Measurements from ENCODE around the gene RPS29. TPM values are rescaled to one million over a fixed set of nuclear protein-coding genes. Genes with fewer than 3 reads are reported as not detected.

Gene RPS29
- total RNA-seq: 3,259 and 3,732 TPM in 2 replicates

- no peaks in the 10 kb centered on the region for H3K9me3 Mint-ChIP-seq
- ChIA-PET POLR2A (interaction anchor here (0.7 to 6.6 kb wide), 16 partner anchors 11 to 1237 kb away, joined by 3 to 211 read pairs (median 6); partner anchors contain the start of genes DMAC2L, DNAAF2, KLHDC1 and KLHDC2), CTCF (interaction anchor here (0.9 to 3.5 kb wide), 9 partner anchors 9 to 266 kb away, joined by 4 to 32 read pairs (median 11); partner anchors contain the start of genes DNAAF2, LRR1, MGAT2 and NEMF)
- DNase-seq (peak; percentile 94), ATAC-seq (ENCODE audit: low read depth) (peak; percentile 82)
- H3K27me3 Mint-ChIP-seq: no peaks in the 10 kb centered on the region
- peaks cover 53% of the 10 kb centered on the region for H3K4me1 Mint-ChIP-seq
- TF ChIP-seq CTCF (IDR thresholded peaks at IDR 0.05): no peak
- intact Hi-C loops (cut with micrococcal nuclease): loop anchor here (1.0 to 10.0 kb wide), 9 partner anchors 12 to 1659 kb away; partner anchors contain the start of genes DMAC2L, KLHDC1, KLHDC2 and L2HGDH
- H3K36me3 Mint-ChIP-seq (ENCODE audit: low read depth): peaks cover 52% of the 10 kb centered on the region
- peak within 1 kb of the TSS; percentile 98 for H3K4me3 Mint-ChIP-seq
- H3K27ac Mint-ChIP-seq: peak within 1 kb of the TSS; percentile 99
Observed at GRCh38 chr14:49585803-49586672, at the start of gene RPS29. RPS29 (minus strand) TSS chr14:49586380; CDS start chr14:49586346, 34 bp downstream.

GRCh38 chr14:49634547-49635334 lies 48.6 kb upstream of the RPS29 start, which contains the start of gene DNAAF2:
DNAAF2 (minus strand) TSS chr14:49635244; CDS start chr14:49635149, 95 bp downstream.
- Mint-ChIP-seq H3K9me3 (no peaks in the 10 kb centered on the region), H3K27me3 (no peaks in the 10 kb centered on the region), H3K27ac (peak within 1 kb of the TSS; percentile 98), H3K4me3 (peak within 1 kb of the TSS; percentile 96), H3K36me3 (ENCODE audit: low read depth) (peaks cover 43% of the 10 kb centered on the region), H3K4me1 (peaks cover 71% of the 10 kb centered on the region)
- DNase-seq (peak; percentile 73), ATAC-seq (ENCODE audit: low read depth) (peak; percentile 39)
- POLR2A ChIA-PET: interaction anchor here (0.6 to 6.3 kb wide), 24 partner anchors 9 to 897 kb away, joined by 3 to 235 read pairs (median 8); partner anchors contain the start of genes ARF6, KLHDC1, KLHDC2 and LRR1
- no peak for TF ChIP-seq CTCF (IDR thresholded peaks at IDR 0.05)
- intact Hi-C loops (cut with micrococcal nuclease): loop anchor here (1.0 to 10.0 kb wide), 16 partner anchors 14 to 1190 kb away; partner anchors contain the start of genes DMAC2L, KLHDC1, KLHDC2 and L2HGDH
- CTCF ChIA-PET: interaction anchor here (0.6 to 2.9 kb wide), 15 partner anchors 10 to 478 kb away, joined by 3 to 25 read pairs (median 6); partner anchors contain the start of genes KLHDC2, MGAT2, NEMF and POLE2

GRCh38 chr14:49633640-49634546 lies 47.7 kb upstream of the RPS29 start:
- peaks cover 66% of the 10 kb centered on the region for H3K4me1 Mint-ChIP-seq
- peak overlapping the region; percentile 96 for H3K4me3 Mint-ChIP-seq
- ATAC-seq (ENCODE audit: low read depth): peak; percentile 80
- DNase-seq: peak; percentile 92
- peaks cover 37% of the 10 kb centered on the region for H3K36me3 Mint-ChIP-seq (ENCODE audit: low read depth)
- CTCF ChIA-PET: interaction anchor here (0.6 to 2.9 kb wide), 19 partner anchors 8 to 479 kb away, joined by 3 to 25 read pairs (median 4); partner anchors contain the start of genes KLHDC2, MGAT2, NEMF and POLE2
- POLR2A ChIA-PET: interaction anchor here (0.5 to 6.3 kb wide), 26 partner anchors 10 to 1038 kb away, joined by 3 to 235 read pairs (median 6); partner anchors contain the start of genes ARF6, KLHDC1, KLHDC2 and LRR1
- H3K27ac Mint-ChIP-seq: peak overlapping the region; percentile 98
- H3K9me3 Mint-ChIP-seq: no peaks in the 10 kb centered on the region
- H3K27me3 Mint-ChIP-seq: no peaks in the 10 kb centered on the region
- no peak for TF ChIP-seq CTCF (IDR thresholded peaks at IDR 0.05)
- intact Hi-C loops (cut with micrococcal nuclease): loop anchor here (1.0 to 10.0 kb wide), 16 partner anchors 14 to 1191 kb away; partner anchors contain the start of genes DMAC2L, KLHDC1, KLHDC2 and L2HGDH
